ENCODE results near the gene SAP30.

SAP30 gene

GRCh38 chr4:173413036-173413435 is 42.3 kb downstream of the SAP30 start:
- TF ChIP-seq CTCF (IDR thresholded peaks at IDR 0.05; ENCODE audit: insufficient read depth, low read length, missing control alignments): no peak
- no peak for DNase-seq (ENCODE audit: low read depth, low spot score)
- ChIA-PET POLR2A (no interaction called here), CTCF (interaction anchor here (0.7 to 16.6 kb wide), 16 partner anchors 8 to 399 kb away, joined by 3 to 464 read pairs (median 4); partner anchors contain the start of gene SCRG1)
- no peak overlapping the region for H3K4me3 ChIP-seq (ENCODE audit: low read depth, low read length)

DNA sequence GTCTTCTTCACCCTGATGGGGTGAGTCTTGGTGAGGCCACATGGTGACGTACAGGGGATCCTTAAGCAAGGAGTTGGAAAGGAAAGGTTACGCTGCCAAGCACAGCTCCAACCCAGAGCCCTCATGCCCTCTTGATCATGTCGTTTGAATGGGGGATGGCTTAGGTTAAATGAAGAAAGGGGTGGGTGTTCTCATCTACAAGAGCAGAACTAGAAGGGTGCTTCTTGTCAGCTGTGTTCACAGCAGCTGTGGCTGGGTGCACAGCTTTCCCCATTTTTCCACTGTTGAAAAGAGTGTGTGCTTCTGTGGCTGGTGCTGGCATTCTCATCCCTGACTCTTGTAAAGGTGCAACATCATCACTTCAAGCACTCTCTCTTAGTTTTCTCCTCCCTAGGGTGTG is 43.7 kb downstream of the SAP30 start:
- no peak overlapping the region for H3K4me3 ChIP-seq (ENCODE audit: low read depth, low read length)
- no peak for DNase-seq (ENCODE audit: low read depth, low spot score)
- ChIA-PET POLR2A (no interaction called here), CTCF (interaction anchor here (1.3 to 16.6 kb wide), 8 partner anchors 9 to 401 kb away, joined by 4 to 464 read pairs (median 6); partner anchors contain the start of gene SCRG1)
- TF ChIP-seq CTCF (IDR thresholded peaks at IDR 0.05; ENCODE audit: insufficient read depth, low read length, missing control alignments): no peak

- CTCF ChIA-PET: interaction anchor here (0.6 to 16.6 kb wide), 9 partner anchors 9 to 402 kb away, joined by 3 to 464 read pairs (median 7); partner anchors contain the start of genes HMGB2 and SCRG1
- POLR2A ChIA-PET: no interaction called here
- no peak for TF ChIP-seq CTCF (IDR thresholded peaks at IDR 0.05; ENCODE audit: insufficient read depth, low read length, missing control alignments)
- H3K4me3 ChIP-seq (ENCODE audit: low read depth, low read length): no peak overlapping the region
- DNase-seq (ENCODE audit: low read depth, low spot score): no peak
These were observed 44.3 kb downstream of the SAP30 start for GRCh38 chr4:173415092-173415491.

- no peak overlapping the region for H3K4me3 ChIP-seq (ENCODE audit: low read depth, low read length)
- POLR2A ChIA-PET: no interaction called here
- CTCF ChIA-PET: interaction anchor here (0.9 to 16.6 kb wide), 21 partner anchors 8 to 403 kb away, joined by 3 to 464 read pairs (median 5); partner anchors contain the start of genes HMGB2 and SCRG1
- DNase-seq (ENCODE audit: low read depth, low spot score): no peak
- no peak for TF ChIP-seq CTCF (IDR thresholded peaks at IDR 0.05; ENCODE audit: insufficient read depth, low read length, missing control alignments)
These were observed 45.3 kb downstream of the SAP30 start for GRCh38 chr4:173415885-173416653.

GRCh38 chr4:173417833-173418232 is 47.1 kb downstream of the SAP30 start:
- no peak for TF ChIP-seq CTCF (IDR thresholded peaks at IDR 0.05; ENCODE audit: insufficient read depth, low read length, missing control alignments)
- H3K4me3 ChIP-seq (ENCODE audit: low read depth, low read length): no peak overlapping the region
- POLR2A ChIA-PET: interaction anchor here (1.3 kb wide), 1 partner anchor 84 kb away, joined by 3 read pairs; the partner anchor contains the start of gene HMGB2
- no peak for DNase-seq (ENCODE audit: low read depth, low spot score)
- CTCF ChIA-PET: interaction anchor here (0.7 to 16.6 kb wide), 19 partner anchors 12 to 404 kb away, joined by 3 to 464 read pairs (median 7); partner anchors contain the start of gene HMGB2

GRCh38 chr4:173418639-173419038 is 47.9 kb downstream of the SAP30 start:
- no peak overlapping the region for H3K4me3 ChIP-seq (ENCODE audit: low read depth, low read length)
- ChIA-PET CTCF (interaction anchor here (0.9 to 16.6 kb wide), 20 partner anchors 9 to 130 kb away, joined by 3 to 464 read pairs (median 6); partner anchors contain the start of gene HMGB2), POLR2A (no interaction called here)
- DNase-seq (ENCODE audit: low read depth, low spot score): no peak
- TF ChIP-seq CTCF (IDR thresholded peaks at IDR 0.05; ENCODE audit: insufficient read depth, low read length, missing control alignments): no peak

Measured in AG04449 (cell line).